Measurements from ENCODE around the gene SRPRA. TPM values are rescaled to one million over a fixed set of nuclear protein-coding genes. Genes with fewer than 3 reads are reported as not detected.

SRPRA gene
- total and polyA plus RNA-seq, 9 donors = 45.3 to 115 (median 86.0) TPM

GRCh38 chr11:126254819-126255218, 13.9 kb downstream of the SRPRA start:
- Histone ChIP-seq H3K4me1 (ENCODE audit: insufficient read depth) (no peaks in the 10 kb centered on the region), H3K9me3 (no peaks in the 10 kb centered on the region), H3K4me3 (no peak overlapping the region), H3K36me3 (no peaks in the 10 kb centered on the region), H3K27me3 (no peaks in the 10 kb centered on the region), H3K27ac (no peak overlapping the region)
- intact Hi-C loops (cut with DNase I) = no loop called here
- WGBS, 3 donors = 55 to 70% (median 64%) methylated on average over 1 of the region's 1 CpG
- TF ChIP-seq CTCF (IDR thresholded peaks at IDR 0.05) (no peak), EP300 (IDR thresholded peaks at IDR 0.05) (no peak), POLR2A (IDR thresholded peaks at IDR 0.05) (no peak)
- DNase-seq = no peak

- WGBS, 3 donors = 81 to 83% (median 82%) methylated on average over 4 of the region's 4 CpGs
- Histone ChIP-seq H3K9me3 (no peaks in the 10 kb centered on the region), H3K27me3 (no peaks in the 10 kb centered on the region), H3K4me3 (no peak overlapping the region), H3K4me1 (ENCODE audit: insufficient read depth) (no peaks in the 10 kb centered on the region), H3K27ac (no peak overlapping the region), H3K36me3 (no peaks in the 10 kb centered on the region)
- intact Hi-C loops (cut with DNase I) = no loop called here
- no peak for DNase-seq
- no peak for TF ChIP-seq POLR2A (IDR thresholded peaks at IDR 0.05)
- TF ChIP-seq CTCF (IDR thresholded peaks at IDR 0.05) = no peak
Observed at GRCh38 chr11:126253265-126253664, 15.4 kb downstream of the SRPRA start.

GRCh38 chr11:126246636-126247035, 22.1 kb downstream of the SRPRA start:
- no peaks in the 10 kb centered on the region for H3K27me3 ChIP-seq
- WGBS, 3 donors = 12 to 43% (median 14%) methylated on average over 2 of the region's 2 CpGs
- no peak for DNase-seq
- no peaks in the 10 kb centered on the region for H3K36me3 ChIP-seq
- H3K27ac ChIP-seq = no peak overlapping the region
- intact Hi-C loops (cut with DNase I) = no loop called here
- no peaks in the 10 kb centered on the region for H3K9me3 ChIP-seq
- TF ChIP-seq POLR2A (IDR thresholded peaks at IDR 0.05) (no peak), EP300 (IDR thresholded peaks at IDR 0.05) (no peak), CTCF (IDR thresholded peaks at IDR 0.05) (no peak)
- H3K4me1 ChIP-seq (ENCODE audit: insufficient read depth) = peaks cover 2% of the 10 kb centered on the region
- no peak overlapping the region for H3K4me3 ChIP-seq

- no peak for DNase-seq
- intact Hi-C loops (cut with DNase I) = no loop called here
- H3K9me3 ChIP-seq = no peaks in the 10 kb centered on the region
- WGBS, 3 donors = 80 to 98% (median 96%) methylated on average over 4 of the region's 4 CpGs
- H3K36me3 ChIP-seq = no peaks in the 10 kb centered on the region
- H3K4me3 ChIP-seq = no peak overlapping the region
- no peaks in the 10 kb centered on the region for H3K4me1 ChIP-seq (ENCODE audit: insufficient read depth)
- TF ChIP-seq EP300 (IDR thresholded peaks at IDR 0.05) (no peak), POLR2A (IDR thresholded peaks at IDR 0.05) (no peak), CTCF (IDR thresholded peaks at IDR 0.05) (no peak)
- no peak overlapping the region for H3K27ac ChIP-seq
- H3K27me3 ChIP-seq = no peaks in the 10 kb centered on the region
Observed at GRCh38 chr11:126233391-126233790, 35.3 kb downstream of the SRPRA start.

GRCh38 chr11:126232683-126233082, 36.0 kb downstream of the SRPRA start:
- Histone ChIP-seq H3K4me1 (ENCODE audit: insufficient read depth) (no peaks in the 10 kb centered on the region), H3K36me3 (no peaks in the 10 kb centered on the region), H3K9me3 (no peaks in the 10 kb centered on the region), H3K27ac (no peak overlapping the region), H3K27me3 (no peaks in the 10 kb centered on the region), H3K4me3 (no peak overlapping the region)
- intact Hi-C loops (cut with DNase I) = no loop called here
- no peak for TF ChIP-seq EP300 (IDR thresholded peaks at IDR 0.05)
- no peak for TF ChIP-seq CTCF (IDR thresholded peaks at IDR 0.05)
- no peak for TF ChIP-seq POLR2A (IDR thresholded peaks at IDR 0.05)
- 91 to 94% (median 92%) methylated on average over 3 of the region's 3 CpGs for WGBS, 3 donors
- no peak for DNase-seq
